ENCODE data around the gene TPI1. TPM values are rescaled to one million over a fixed set of nuclear protein-coding genes. Genes with fewer than 3 reads are reported as not detected.

Gene TPI1
- total RNA-seq, 6 experiments from 2014 or later: 265 to 400 (median 331) TPM

DNA sequence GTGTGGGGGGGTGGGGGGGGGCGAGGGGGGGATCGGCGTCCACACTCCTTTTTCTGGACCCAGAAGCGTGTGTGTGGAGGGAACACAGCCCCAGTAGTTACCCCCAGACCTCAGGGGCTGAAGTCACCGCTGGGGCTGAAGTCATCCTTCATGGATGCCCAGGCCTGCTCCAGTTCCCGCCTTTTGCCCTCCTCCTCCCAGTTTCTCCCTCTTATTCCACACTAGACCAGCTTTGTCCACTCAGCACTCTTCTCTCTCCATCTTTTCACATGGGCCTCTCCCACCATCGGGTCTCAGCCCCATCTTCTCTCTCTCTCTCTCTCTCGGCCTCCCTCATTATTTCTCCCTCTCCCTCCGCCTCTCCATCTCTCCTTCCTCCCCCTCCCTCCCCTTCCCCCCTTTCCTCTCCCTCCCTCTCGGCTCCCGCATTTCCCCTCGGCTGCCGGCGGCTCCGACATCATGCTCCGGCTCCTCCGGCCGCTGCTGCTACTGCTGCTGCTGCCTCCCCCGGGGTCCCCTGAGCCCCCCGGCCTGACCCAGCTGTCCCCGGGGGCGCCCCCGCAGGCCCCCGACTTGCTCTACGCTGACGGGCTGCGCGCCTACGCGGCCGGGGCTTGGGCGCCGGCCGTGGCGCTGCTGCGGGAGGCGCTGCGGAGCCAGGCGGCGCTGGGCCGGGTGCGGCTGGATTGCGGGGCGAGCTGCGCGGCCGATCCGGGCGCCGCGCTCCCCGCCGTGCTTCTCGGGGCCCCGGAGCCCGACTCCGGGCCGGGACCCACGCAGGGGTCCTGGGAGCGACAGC lies 39.1 kb upstream of the TPI1 start, which contains the start of gene P3H3:
P3H3 (plus strand) TSS at position 426 of the 799 bp plus-strand sequence; CDS start at position 460, 34 bp downstream.
- 2% methylated on average over 30 of the region's 60 CpGs for WGBS (ENCODE audit: insufficient coverage, low coverage, low lambda C conversion rate, missing lambda C conversion rate)
- DNase-seq (peak in 1 of 3 donors; percentile 32), ATAC-seq (peak in 1 of 4 donors; percentile 35)
- no peaks in the 10 kb centered on the region for H3K9me3 ChIP-seq
- no peaks in the 10 kb centered on the region for H3K36me3 ChIP-seq
- TF ChIP-seq CTCF (IDR thresholded peaks at IDR 0.05): peak in 1 of 4 donors; percentile 25
- no peak for TF ChIP-seq POLR2A (IDR thresholded peaks at IDR 0.05)
- intact Hi-C loops (cut with DNase I): loop anchor here in 1 of 2 donors (5.0 kb wide), 1 partner anchor 96 kb away; no protein-coding TSS in a partner anchor
- no peaks in the 10 kb centered on the region for H3K27me3 ChIP-seq
- H3K4me3 ChIP-seq: peak within 1 kb of the TSS; percentile 47 to 58 (median 51)
- H3K27ac ChIP-seq: no peak within 1 kb of the TSS
- peaks cover 0 to 5% (median 0%) of the 10 kb centered on the region in 4 donors for H3K4me1 ChIP-seq

DNA sequence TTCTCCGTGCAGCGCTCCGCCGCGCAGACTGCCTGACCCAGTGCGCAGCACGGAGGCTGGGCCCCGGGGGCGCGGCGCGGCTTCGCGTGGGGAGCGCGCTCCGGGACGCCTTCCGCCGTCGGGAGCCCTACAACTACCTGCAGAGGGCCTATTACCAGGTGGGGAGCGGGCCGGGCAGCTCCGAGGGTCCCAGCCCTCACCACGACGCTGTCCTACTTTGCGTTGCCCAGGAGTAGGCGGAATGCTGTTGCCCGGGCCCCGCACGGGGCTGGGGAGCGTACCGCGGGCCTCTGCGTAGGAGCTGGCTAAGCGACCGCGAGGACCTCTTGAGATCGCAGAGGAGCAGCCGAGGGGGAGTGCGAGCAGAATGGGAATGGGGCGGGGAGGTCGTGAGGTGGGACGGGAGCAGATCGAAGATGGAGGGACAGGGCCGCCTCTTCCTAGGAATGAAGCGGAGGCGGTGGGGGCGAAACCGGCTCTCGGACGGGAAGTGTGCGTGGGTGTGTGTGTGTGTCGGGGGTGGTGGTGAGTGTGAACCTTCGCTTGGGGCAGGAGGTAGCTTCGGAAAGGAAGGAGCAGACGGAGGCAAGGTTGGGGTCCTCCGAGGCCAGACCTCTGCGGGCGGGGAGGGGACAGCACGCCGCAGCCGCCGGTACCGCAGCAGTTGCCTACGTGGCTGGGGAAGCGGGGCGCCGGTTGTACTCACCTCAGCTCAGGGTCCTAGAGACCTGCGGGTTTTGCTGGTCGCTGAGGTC lies 38.4 kb upstream of the TPI1 start:
- peak in 1 of 4 donors; percentile 3 for ATAC-seq
- Histone ChIP-seq H3K4me1 (peaks cover 0 to 5% (median 0%) of the 10 kb centered on the region in 4 donors), H3K4me3 (peak overlapping the region; percentile 47 to 58 (median 51)), H3K27ac (no peak overlapping the region), H3K27me3 (no peaks in the 10 kb centered on the region), H3K9me3 (no peaks in the 10 kb centered on the region), H3K36me3 (no peaks in the 10 kb centered on the region)
- TF ChIP-seq POLR2A (IDR thresholded peaks at IDR 0.05) (no peak), CTCF (IDR thresholded peaks at IDR 0.05) (no peak)
- 3% methylated on average over 27 of the region's 71 CpGs for WGBS (ENCODE audit: insufficient coverage, low coverage, low lambda C conversion rate, missing lambda C conversion rate)
- intact Hi-C loops (cut with DNase I): loop anchor here in 1 of 2 donors (5.0 kb wide), 1 partner anchor 97 kb away; no protein-coding TSS in a partner anchor
- DNase-seq: peak in 1 of 3 donors; percentile 25

DNA sequence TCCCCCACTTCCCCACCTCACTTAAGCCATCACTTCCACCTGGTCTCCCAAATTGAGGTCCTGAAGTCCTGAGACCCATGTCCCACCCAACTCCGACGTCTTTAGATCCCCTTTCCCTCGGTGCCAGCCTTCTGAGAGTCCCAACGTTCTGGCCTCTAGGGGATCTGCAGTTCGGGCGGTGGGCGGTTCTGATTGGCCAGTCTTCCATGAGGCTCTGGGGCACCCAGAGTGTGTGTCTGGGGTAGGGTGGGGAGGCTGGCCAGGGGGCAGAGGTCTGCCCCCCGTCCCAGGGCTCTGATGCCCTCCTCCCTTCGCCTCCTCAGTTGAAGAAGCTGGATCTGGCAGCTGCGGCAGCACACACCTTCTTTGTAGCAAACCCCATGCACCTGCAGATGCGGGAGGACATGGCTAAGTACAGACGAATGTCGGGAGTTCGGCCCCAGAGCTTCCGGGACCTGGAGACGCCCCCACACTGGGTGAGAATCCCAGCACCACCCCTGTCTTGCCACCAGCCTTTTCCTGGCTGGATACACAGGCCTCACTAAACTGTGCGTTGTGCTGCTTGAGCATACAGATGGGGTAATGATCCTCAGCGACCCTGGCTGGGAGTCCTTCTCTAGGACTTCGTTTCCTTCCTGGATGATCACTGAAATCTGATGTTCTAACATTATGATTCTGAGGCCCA lies 37.7 kb upstream of the TPI1 start:
- no peak for ATAC-seq
- Histone ChIP-seq H3K4me3 (peak overlapping the region in 2 of 3 donors; percentile 51 to 58), H3K27me3 (no peaks in the 10 kb centered on the region), H3K4me1 (peaks cover 0 to 5% (median 0%) of the 10 kb centered on the region in 4 donors), H3K36me3 (no peaks in the 10 kb centered on the region), H3K9me3 (no peaks in the 10 kb centered on the region), H3K27ac (no peak overlapping the region)
- WGBS (ENCODE audit: insufficient coverage, low coverage, low lambda C conversion rate, missing lambda C conversion rate): 59% methylated on average over 9 of the region's 19 CpGs
- TF ChIP-seq POLR2A (IDR thresholded peaks at IDR 0.05) (no peak), CTCF (IDR thresholded peaks at IDR 0.05) (no peak)
- peak in 1 of 3 donors; percentile 15 for DNase-seq
- intact Hi-C loops (cut with DNase I): loop anchor here (5.0 to 10.0 kb wide), 2 partner anchors 97 to 205 kb away; no protein-coding TSS in a partner anchor

DNA sequence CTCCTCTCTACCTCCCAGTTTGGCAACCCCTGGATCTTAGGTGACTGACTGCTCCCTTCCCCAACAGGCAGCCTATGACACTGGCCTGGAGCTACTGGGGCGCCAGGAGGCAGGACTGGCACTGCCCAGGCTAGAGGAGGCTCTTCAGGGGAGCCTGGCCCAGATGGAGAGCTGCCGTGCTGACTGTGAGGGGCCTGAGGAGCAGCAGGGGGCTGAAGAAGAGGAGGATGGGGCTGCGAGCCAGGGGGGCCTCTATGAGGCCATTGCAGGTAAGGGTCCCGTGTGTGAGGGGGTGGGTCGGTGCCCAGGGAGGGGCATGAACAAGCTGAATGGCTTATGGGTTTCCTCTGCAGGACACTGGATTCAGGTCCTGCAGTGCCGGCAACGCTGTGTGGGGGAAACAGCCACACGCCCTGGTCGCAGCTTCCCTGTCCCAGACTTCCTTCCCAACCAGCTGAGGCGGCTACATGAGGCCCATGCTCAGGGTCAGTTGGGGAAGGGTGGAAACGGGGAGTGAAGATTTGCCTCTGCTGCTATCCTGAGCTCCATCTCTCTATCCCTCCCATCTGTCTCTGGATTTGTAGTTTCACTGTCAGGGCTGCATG lies 36.9 kb upstream of the TPI1 start:
- peaks cover 0 to 5% (median 0%) of the 10 kb centered on the region in 4 donors for H3K4me1 ChIP-seq
- TF ChIP-seq CTCF (IDR thresholded peaks at IDR 0.05): no peak
- TF ChIP-seq POLR2A (IDR thresholded peaks at IDR 0.05): no peak
- intact Hi-C loops (cut with DNase I): loop anchor here in 1 of 2 donors (10.0 kb wide), 1 partner anchor 206 kb away; no protein-coding TSS in a partner anchor
- H3K36me3 ChIP-seq: no peaks in the 10 kb centered on the region
- no peaks in the 10 kb centered on the region for H3K27me3 ChIP-seq
- no peak overlapping the region for H3K27ac ChIP-seq
- ATAC-seq (no peak), DNase-seq (peak in 1 of 3 donors; percentile 52)
- no peaks in the 10 kb centered on the region for H3K9me3 ChIP-seq
- WGBS (ENCODE audit: insufficient coverage, low coverage, low lambda C conversion rate, missing lambda C conversion rate): 58% methylated on average over 7 of the region's 11 CpGs
- H3K4me3 ChIP-seq: no peak overlapping the region

Data from right lobe of liver (tissue), 6 donors.